Mesendoderm (in vitro differentiated cells): ENCODE measurements around the gene MAPK6.
"Not testable (repeated sequence)": the region's sequence is repeated elsewhere in the genome, so short reads cannot be mapped to it uniquely, and the experiment has no call there.

ENCODE experiments used
- DNase-seq: peaks from one replicate; pipeline ENCODE4 v3.0.0; 2013
- H2AK5ac ChIP-seq: 2 replicates; pipeline ENCODE4 v1.6.1; 2013; ENCODE audit warnings: low read length, inconsistent platforms
- H2BK120ac ChIP-seq: 2 replicates; pipeline ENCODE4 v1.6.1; 2013; ENCODE audit warnings: low read depth, mild to moderate bottlenecking, low read length, moderate library complexity, mixed read lengths
- H2BK15ac ChIP-seq: replicated peaks from 2 replicates; pipeline ENCODE4 v1.6.1; 2013; ENCODE audit warnings: low read depth, mild to moderate bottlenecking, moderate library complexity
- H2BK5ac ChIP-seq: 2 replicates; pipeline ENCODE4 v1.6.1; 2013; ENCODE audit warnings: low read length, inconsistent platforms
- H3K18ac ChIP-seq: 2 replicates; pipeline ENCODE4 v1.6.1; 2013; ENCODE audit warnings: mild to moderate bottlenecking, low read length, mixed read lengths
- H3K23ac ChIP-seq: one replicate; pipeline ENCODE4 v1.6.1; 2013; ENCODE audit warnings: low read length
- H3K27ac ChIP-seq: 2 replicates; pipeline ENCODE4 v1.5.1; 2013; ENCODE audit warnings: low read depth, mild to moderate bottlenecking, inconsistent platforms, low read length, moderate library complexity
- H3K27me3 ChIP-seq: 2 replicates; pipeline ENCODE4 v1.6.1; 2013; ENCODE audit warnings: low read length, control low read depth, mild to moderate bottlenecking, inconsistent platforms; ENCODE audit not compliant: insufficient read depth, poor library complexity
- H3K36me3 ChIP-seq: 2 replicates; pipeline ENCODE4 v1.6.1; 2013; ENCODE audit warnings: low read length, inconsistent platforms; ENCODE audit not compliant: control insufficient read depth, insufficient read depth
- H3K4ac ChIP-seq: one replicate; pipeline ENCODE4 v1.6.1; 2013; ENCODE audit warnings: low read depth, mild to moderate bottlenecking, low read length, moderate library complexity
- H3K4me1 ChIP-seq: 2 replicates; pipeline ENCODE4 v1.6.1; 2013; ENCODE audit warnings: low read depth, low read length, inconsistent platforms; ENCODE audit not compliant: control insufficient read depth
- H3K4me2 ChIP-seq: 2 replicates; pipeline ENCODE4 v1.6.1; 2013; ENCODE audit warnings: low read length
- H3K4me3 ChIP-seq: 2 replicates; pipeline ENCODE4 v1.5.1; 2013; ENCODE audit warnings: mild to moderate bottlenecking, low read length
- H3K56ac ChIP-seq: one replicate; pipeline ENCODE4 v1.6.1; 2013; ENCODE audit warnings: low read length
- H3K79me1 ChIP-seq: 2 replicates; pipeline ENCODE4 v1.6.1; 2013; ENCODE audit warnings: low read length, inconsistent platforms
- H3K79me2 ChIP-seq: 2 replicates; pipeline ENCODE4 v1.6.1; 2013; ENCODE audit warnings: mild to moderate bottlenecking, low read length; ENCODE audit not compliant: control insufficient read depth, insufficient read depth
- H3K9ac ChIP-seq: 2 replicates; pipeline ENCODE4 v1.6.1; 2013; ENCODE audit warnings: low read length, inconsistent platforms
- H4K5ac ChIP-seq: one replicate; pipeline ENCODE4 v1.6.1; 2013; ENCODE audit warnings: low read length
- H4K8ac ChIP-seq: one replicate; pipeline ENCODE4 v1.6.1; 2013; ENCODE audit warnings: low read depth, mild to moderate bottlenecking, control low read depth, low read length, moderate library complexity
- WGBS: extraction: QIAGEN DNeasy Blood & Tissue Kit; methylation state at CpG from one replicate; pipeline ENCODE4 v1.1.7; 2013; ENCODE audit warnings: low lambda C conversion rate, missing lambda C conversion rate; ENCODE audit not compliant: insufficient coverage; ENCODE audit errors: extremely low coverage; 5-methylcytosine and 5-hydroxymethylcytosine counted together

MAPK6 gene

GRCh38 chr15:52082197-52083036 is 63.4 kb downstream of the MAPK6 start:
- no peak overlapping the region for H3K18ac ChIP-seq
- H2AK5ac ChIP-seq: no peak overlapping the region
- no peak overlapping the region for H4K5ac ChIP-seq
- no peak overlapping the region for H3K56ac ChIP-seq
- no peak overlapping the region for H2BK15ac ChIP-seq
- H3K4me2 ChIP-seq: no peak overlapping the region
- H3K4me3 ChIP-seq: no peak overlapping the region
- no CpG with 5 or more reads among the region's 5 CpGs for WGBS
- no peak overlapping the region for H3K27ac ChIP-seq
- H3K4me1 ChIP-seq: no peaks in the 10 kb centered on the region
- no peak overlapping the region for H3K23ac ChIP-seq
- no peaks in the 10 kb centered on the region for H3K79me1 ChIP-seq
- no peak overlapping the region for H2BK120ac ChIP-seq
- H3K79me2 ChIP-seq: no peaks in the 10 kb centered on the region
- H3K9ac ChIP-seq: no peak overlapping the region
- no peak overlapping the region for H2BK5ac ChIP-seq
- no peaks in the 10 kb centered on the region for H3K27me3 ChIP-seq
- H3K4ac ChIP-seq: no peak overlapping the region
- H3K36me3 ChIP-seq: no peaks in the 10 kb centered on the region
- H4K8ac ChIP-seq: no peak overlapping the region
- no peak for DNase-seq

- not testable (repeated sequence) for H2BK120ac ChIP-seq, H3K27ac ChIP-seq, H3K23ac ChIP-seq, H2BK15ac ChIP-seq, H3K18ac ChIP-seq, H2BK5ac ChIP-seq, H3K79me1 ChIP-seq, H3K4me3 ChIP-seq, DNase-seq, H3K4ac ChIP-seq, H4K5ac ChIP-seq, H3K4me1 ChIP-seq, H3K36me3 ChIP-seq, H2AK5ac ChIP-seq, H3K9ac ChIP-seq, H3K4me2 ChIP-seq, H3K27me3 ChIP-seq, H4K8ac ChIP-seq, H3K56ac ChIP-seq, H3K79me2 ChIP-seq
- no CpG with 5 or more reads among the region's 1 CpG for WGBS
These were observed 64.0 kb downstream of the MAPK6 start for GRCh38 chr15:52083037-52083359.

- H3K18ac ChIP-seq: no peak overlapping the region
- H2BK5ac ChIP-seq: no peak overlapping the region
- H4K5ac ChIP-seq: no peak overlapping the region
- no CpG with 5 or more reads among the region's 4 CpGs for WGBS
- no peak overlapping the region for H3K27ac ChIP-seq
- H2BK120ac ChIP-seq: no peak overlapping the region
- no peak overlapping the region for H4K8ac ChIP-seq
- no peaks in the 10 kb centered on the region for H3K36me3 ChIP-seq
- no peak overlapping the region for H3K23ac ChIP-seq
- DNase-seq: no peak
- no peak overlapping the region for H2AK5ac ChIP-seq
- no peak overlapping the region for H3K4me3 ChIP-seq
- H2BK15ac ChIP-seq: no peak overlapping the region
- H3K27me3 ChIP-seq: no peaks in the 10 kb centered on the region
- no peaks in the 10 kb centered on the region for H3K79me1 ChIP-seq
- no peak overlapping the region for H3K56ac ChIP-seq
- H3K4me1 ChIP-seq: no peaks in the 10 kb centered on the region
- H3K4me2 ChIP-seq: no peak overlapping the region
- H3K4ac ChIP-seq: no peak overlapping the region
- H3K79me2 ChIP-seq: no peaks in the 10 kb centered on the region
- H3K9ac ChIP-seq: no peak overlapping the region
These were observed 64.6 kb downstream of the MAPK6 start for GRCh38 chr15:52083603-52084002.

GRCh38 chr15:52085299-52085698 is 66.3 kb downstream of the MAPK6 start:
- no peak overlapping the region for H3K18ac ChIP-seq
- no peak overlapping the region for H3K23ac ChIP-seq
- no peak overlapping the region for H3K56ac ChIP-seq
- DNase-seq: no peak
- H3K79me1 ChIP-seq: no peaks in the 10 kb centered on the region
- H3K4ac ChIP-seq: no peak overlapping the region
- H2BK15ac ChIP-seq: no peak overlapping the region
- no peaks in the 10 kb centered on the region for H3K79me2 ChIP-seq
- H3K27ac ChIP-seq: no peak overlapping the region
- no peak overlapping the region for H3K4me2 ChIP-seq
- no peaks in the 10 kb centered on the region for H3K27me3 ChIP-seq
- no peak overlapping the region for H4K5ac ChIP-seq
- H3K9ac ChIP-seq: no peak overlapping the region
- no peaks in the 10 kb centered on the region for H3K36me3 ChIP-seq
- no peak overlapping the region for H4K8ac ChIP-seq
- no peaks in the 10 kb centered on the region for H3K4me1 ChIP-seq
- H2BK5ac ChIP-seq: no peak overlapping the region
- no peak overlapping the region for H3K4me3 ChIP-seq
- no peak overlapping the region for H2BK120ac ChIP-seq
- H2AK5ac ChIP-seq: no peak overlapping the region

- no peak overlapping the region for H2AK5ac ChIP-seq
- no peak overlapping the region for H2BK5ac ChIP-seq
- no peak overlapping the region for H3K4ac ChIP-seq
- H2BK15ac ChIP-seq: no peak overlapping the region
- H3K4me3 ChIP-seq: no peak overlapping the region
- H3K4me2 ChIP-seq: no peak overlapping the region
- no peak overlapping the region for H3K27ac ChIP-seq
- H2BK120ac ChIP-seq: no peak overlapping the region
- H3K79me1 ChIP-seq: no peaks in the 10 kb centered on the region
- H3K9ac ChIP-seq: no peak overlapping the region
- H3K18ac ChIP-seq: no peak overlapping the region
- H3K23ac ChIP-seq: no peak overlapping the region
- H4K8ac ChIP-seq: no peak overlapping the region
- H3K4me1 ChIP-seq: no peaks in the 10 kb centered on the region
- DNase-seq: no peak
- H3K79me2 ChIP-seq: no peaks in the 10 kb centered on the region
- H3K27me3 ChIP-seq: no peaks in the 10 kb centered on the region
- H3K36me3 ChIP-seq: no peaks in the 10 kb centered on the region
- no CpG with 5 or more reads among the region's 5 CpGs for whole genome bisulfite sequencing
- H3K56ac ChIP-seq: no peak overlapping the region
- H4K5ac ChIP-seq: no peak overlapping the region
These were observed 67.2 kb downstream of the MAPK6 start for GRCh38 chr15:52086011-52086786.
